Psoas muscle (tissue), 8 donors: ENCODE results near the gene DIAPH1. TPM values are rescaled to one million over a fixed set of nuclear protein-coding genes. Genes with fewer than 3 reads are reported as not detected.

Experiments used
- ATAC-seq, 4 donors: fragments of 200-7000 bp; cut with Tn5 transposase; one replicate each; pipeline ENCODE4 v1.9.1; 2020; ENCODE audit warnings: moderate library complexity in 3 of 4, mild to moderate bottlenecking in 2 of 4
- DNase-seq, 2 donors: peaks; one replicate each; pipeline ENCODE4 v3.0.0-alpha.2; 2020
- H3K27ac ChIP-seq: fragments of 200-600 bp; one replicate; pipeline ENCODE4 v1.8.0; 2022
- H3K27me3 ChIP-seq, 3 donors: fragments of 200-600 bp in 1 of 3; one replicate each; pipeline versions ENCODE4 v1.6.1 to v1.8.0; 2013 to 2022; ENCODE audit warnings: low read length in 2 of 3, mild to moderate bottlenecking in 2 of 3, moderate library complexity in 1 of 3; ENCODE audit not compliant: insufficient read depth in 3 of 3
- H3K36me3 ChIP-seq, 2 donors: fragments of 200-600 bp in 1 of 2; one replicate each; pipeline versions ENCODE4 v1.6.1 to v1.8.0; 2013 to 2022; ENCODE audit warnings: low read depth in 1 of 2, mild to moderate bottlenecking in 1 of 2, moderate library complexity in 1 of 2; ENCODE audit not compliant: insufficient read depth in 1 of 2
- H3K4me1 ChIP-seq: fragments of 200-600 bp; one replicate; pipeline ENCODE4 v1.8.0; 2022
- H3K4me3 ChIP-seq: fragments of 200-600 bp; one replicate; pipeline ENCODE4 v1.8.0; 2022; ENCODE audit warnings: mild to moderate bottlenecking
- H3K9me3 ChIP-seq: fragments of 200-600 bp; one replicate; pipeline ENCODE4 v1.8.0; 2022
- CTCF ChIP-seq: fragments of 200-600 bp; IDR thresholded peaks from one replicate; pipeline ENCODE4 v1.8.0; 2022; ENCODE audit warnings: antibody characterized with exemption
- WGBS, 3 donors: extraction: QIAGEN DNeasy Blood & Tissue Kit; methylation state at CpG; one replicate each; pipeline versions ENCODE4 v1.1.6 to v1.1.7; 2013; 5-methylcytosine and 5-hydroxymethylcytosine counted together
- intact Hi-C, 2 donors: fragments of 100-400 bp; cut with DNase I; formaldehyde crosslinking; loops; one replicate each; pipeline versions ENCODE4 v1.11.0 to v1.14.2; 2022
- long read RNA-seq, 2 donors: library from polyadenylated mRNA; unstranded; transcript quantifications; one replicate each; pipeline ENCODE4 v2.0.0, GENCODE V29; 2021
- polyA plus RNA-seq, 3 donors: library from polyadenylated mRNA; stranded (reverse); fragments of 200-250 nt; gene quantifications; one replicate each; pipeline ENCODE4 v1.2.3, GENCODE V29; 2013
- total RNA-seq, 4 donors: library from RNA; stranded (reverse); fragmentation: NEBNext Ultra II Directional in 2 of 4; extraction: Animal tissue kit (Norgen Biotek cat#: 25700) in 2 of 4; gene quantifications; one replicate each; pipeline versions ENCODE4 v1.2.1 to v1.2.4, GENCODE V29; 2021 to 2023
- donor health status: healthy with polysubstance abuse.
- donor health status: DM: no; HTN: no; CAD: no; lungs with moderate emphysema.
- donor health status: Bipolar disorder and iron deficiency.
- donor health status: healthy.
- donor health status: DM: yes; HTN: yes; CAD: no.
- donor health status: DM: no; HTN: no; CAD: no.
- donor health status: DM: no; HTN: no; CAD: no.
- donor health status: DM: yes; HTN: yes; CAD: no.

Gene DIAPH1
- total RNA-seq (100 to 1,000 TPM; 112 to 217 (median 160) TPM), polyA plus RNA-seq (100 to 1,000 TPM in 2 of 3 donors, 10 to 100 TPM in 1; 93.1 to 147 (median 122) TPM)
- long read RNA-seq, donor 1, partial matches to known transcripts = 14 of 69 reads
- long read RNA-seq, donor 1, other reads (novel, unspliced or antisense) = 55 of 69 reads
- long read RNA-seq, donor 2, partial matches to known transcripts = 52 of 285 reads
- long read RNA-seq, donor 2, other reads (novel, unspliced or antisense) = 233 of 285 reads

- peak within 1 kb of the TSS; percentile 99 for H3K4me3 ChIP-seq
- WGBS, 3 donors = 2 to 4% (median 2%) methylated on average over 39 to 70 of the region's 70 CpGs
- peaks cover 5 to 51% of the 10 kb centered on the region in 2 donors for H3K36me3 ChIP-seq
- H3K4me1 ChIP-seq = peaks cover 30% of the 10 kb centered on the region
- no peaks in the 10 kb centered on the region for H3K27me3 ChIP-seq
- peak; percentile 97 for TF ChIP-seq CTCF
- intact Hi-C loops = loop anchor here (1.0 to 2.0 kb wide), 2 partner anchors 27 to 28 kb away; no protein-coding TSS in a partner anchor
- peak; percentile 99 for DNase-seq
- H3K9me3 ChIP-seq = no peaks in the 10 kb centered on the region
- ATAC-seq = peak; percentile 89 to 97 (median 94)
- peak within 1 kb of the TSS; percentile 100 for H3K27ac ChIP-seq
Measured at GRCh38 chr5:141618804-141619554, at the start of gene DIAPH1. Gene DIAPH1, minus strand, starts transcription at chr5:141619000. Its CDS starts 86 bp downstream, at chr5:141618914.

GRCh38 chr5:141665995-141666940 is 47.5 kb upstream of the DIAPH1 start:
- intact Hi-C loops = no loop called here
- Histone ChIP-seq H3K4me1 (no peaks in the 10 kb centered on the region), H3K4me3 (no peak overlapping the region), H3K9me3 (no peaks in the 10 kb centered on the region), H3K27ac (no peak overlapping the region), H3K36me3 (peaks cover 0 to 12% of the 10 kb centered on the region in 2 donors), H3K27me3 (no peaks in the 10 kb centered on the region)
- DNase-seq (no peak), ATAC-seq (no peak)
- no peak for TF ChIP-seq CTCF
- WGBS, 3 donors = 72 to 75% (median 75%) methylated on average over 18 of the region's 18 CpGs

GRCh38 chr5:141664733-141665461 is 46.1 kb upstream of the DIAPH1 start:
- H3K4me1 ChIP-seq = no peaks in the 10 kb centered on the region
- TF ChIP-seq CTCF = peak; percentile 81
- intact Hi-C loops = no loop called here
- H3K9me3 ChIP-seq = no peaks in the 10 kb centered on the region
- peaks cover 0 to 14% of the 10 kb centered on the region in 2 donors for H3K36me3 ChIP-seq
- H3K27ac ChIP-seq = no peak overlapping the region
- ATAC-seq (peak; percentile 52 to 82 (median 79)), DNase-seq (peak; percentile 73 to 84)
- 28 to 32% (median 32%) methylated on average over 13 of the region's 13 CpGs for WGBS, 3 donors
- H3K27me3 ChIP-seq = no peaks in the 10 kb centered on the region
- no peak overlapping the region for H3K4me3 ChIP-seq

GRCh38 chr5:141663506-141663905 is 44.7 kb upstream of the DIAPH1 start:
- TF ChIP-seq CTCF = no peak
- intact Hi-C loops = no loop called here
- no peaks in the 10 kb centered on the region for H3K27me3 ChIP-seq
- 80 to 84% (median 81%) methylated on average over 8 of the region's 8 CpGs for WGBS, 3 donors
- H3K9me3 ChIP-seq = no peaks in the 10 kb centered on the region
- peaks cover 0 to 19% of the 10 kb centered on the region in 2 donors for H3K36me3 ChIP-seq
- no peak for ATAC-seq
- H3K4me3 ChIP-seq = no peak overlapping the region
- no peaks in the 10 kb centered on the region for H3K4me1 ChIP-seq
- no peak for DNase-seq
- no peak overlapping the region for H3K27ac ChIP-seq
